ENCODE data around the gene AP1AR. TPM values are rescaled to one million over a fixed set of nuclear protein-coding genes. Genes with fewer than 3 reads are reported as not detected.
"Not testable (repeated sequence)": the region's sequence is repeated elsewhere in the genome, so short reads cannot be mapped to it uniquely, and the experiment has no call there.

Gene AP1AR
- total RNA-seq, 1 donor from 2014 or later, result 13.0 TPM

DNA sequence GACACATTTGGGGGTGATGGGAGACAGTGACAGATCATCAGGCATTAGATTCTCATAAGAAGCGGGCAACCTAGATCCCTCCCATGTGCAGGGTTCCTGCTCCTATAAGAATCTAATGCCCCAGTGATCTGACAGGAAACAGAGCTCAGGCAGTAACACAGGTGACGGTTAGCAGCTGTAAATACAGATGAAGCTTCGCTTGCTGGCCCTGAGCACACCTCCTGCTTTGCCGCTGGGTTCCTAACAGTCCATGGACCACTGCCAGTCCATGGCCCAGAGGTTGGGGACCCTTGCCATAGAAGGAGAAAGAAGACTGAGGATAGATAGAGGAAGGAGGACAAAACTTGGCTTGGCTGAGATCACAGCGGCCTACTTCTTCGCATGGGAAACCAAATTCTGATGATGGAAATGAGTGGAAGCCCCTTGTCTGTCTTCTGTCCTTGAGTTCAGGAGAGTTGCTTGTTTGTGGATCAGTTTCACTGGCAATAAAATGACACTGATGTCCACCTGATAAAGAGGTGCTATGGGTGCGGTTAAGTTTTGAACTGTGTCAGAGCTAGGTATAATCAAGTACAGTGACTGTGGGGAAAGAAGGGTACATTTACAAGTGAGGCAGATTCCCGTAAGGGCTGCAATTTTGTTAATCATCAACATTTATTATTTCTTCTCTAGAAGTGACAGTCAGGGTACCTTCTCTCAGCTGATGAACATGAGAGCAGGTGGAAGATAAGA is 55.8 kb downstream of the AP1AR start:
- no peaks in the 10 kb centered on the region for H3K36me3 ChIP-seq (ENCODE audit: control insufficient read depth in 3 of 3, insufficient read depth in 3 of 3, low read length in 3 of 3)
- no peak overlapping the region for H3K4me3 ChIP-seq (ENCODE audit: low read length in 3 of 3)
- no peak overlapping the region for H3K27ac ChIP-seq (ENCODE audit: low read depth, low read length)
- H3K27me3 ChIP-seq (ENCODE audit: control insufficient read depth in 3 of 3, insufficient read depth in 3 of 3, low read length in 3 of 3), result no peaks in the 10 kb centered on the region
- H3K9me3 ChIP-seq (ENCODE audit: control insufficient read depth in 3 of 3, low read length in 3 of 3), result no peaks in the 10 kb centered on the region
- peaks cover 4 to 14% (median 13%) of the 10 kb centered on the region in 3 donors for H3K4me1 ChIP-seq (ENCODE audit: control insufficient read depth in 3 of 3, insufficient read depth in 3 of 3, low read length in 3 of 3)
- no peak overlapping the region for H3K9ac ChIP-seq (ENCODE audit: low read depth in 1 of 3, low read length in 3 of 3)

- H3K9ac ChIP-seq (ENCODE audit: low read depth in 1 of 3, low read length in 3 of 3), result no peak overlapping the region
- H3K9me3 ChIP-seq (ENCODE audit: control insufficient read depth in 3 of 3, low read length in 3 of 3), result no peaks in the 10 kb centered on the region
- H3K27me3 ChIP-seq (ENCODE audit: control insufficient read depth in 3 of 3, insufficient read depth in 3 of 3, low read length in 3 of 3), result no peaks in the 10 kb centered on the region
- no peaks in the 10 kb centered on the region for H3K36me3 ChIP-seq (ENCODE audit: control insufficient read depth in 3 of 3, insufficient read depth in 3 of 3, low read length in 3 of 3)
- no peak overlapping the region for H3K27ac ChIP-seq (ENCODE audit: low read depth, low read length)
- peaks cover 4 to 14% (median 13%) of the 10 kb centered on the region in 3 donors for H3K4me1 ChIP-seq (ENCODE audit: control insufficient read depth in 3 of 3, insufficient read depth in 3 of 3, low read length in 3 of 3)
- no peak overlapping the region for H3K4me3 ChIP-seq (ENCODE audit: low read length in 3 of 3)
Observed at GRCh38 chr4:112288455-112288854, 56.9 kb downstream of the AP1AR start.

- Histone ChIP-seq H3K27ac (ENCODE audit: low read depth, low read length) (no peak overlapping the region), H3K9me3 (ENCODE audit: control insufficient read depth in 3 of 3, low read length in 3 of 3) (no peaks in the 10 kb centered on the region), H3K4me1 (ENCODE audit: control insufficient read depth in 3 of 3, insufficient read depth in 3 of 3, low read length in 3 of 3) (peaks cover 0 to 12% (median 11%) of the 10 kb centered on the region in 3 donors), H3K36me3 (ENCODE audit: control insufficient read depth in 3 of 3, insufficient read depth in 3 of 3, low read length in 3 of 3) (no peaks in the 10 kb centered on the region), H3K9ac (ENCODE audit: low read depth in 1 of 3, low read length in 3 of 3) (no peak overlapping the region), H3K4me3 (ENCODE audit: low read length in 3 of 3) (no peak overlapping the region), H3K27me3 (ENCODE audit: control insufficient read depth in 3 of 3, insufficient read depth in 3 of 3, low read length in 3 of 3) (no peaks in the 10 kb centered on the region)
Observed at GRCh38 chr4:112289407-112290253, 58.0 kb downstream of the AP1AR start.

DNA sequence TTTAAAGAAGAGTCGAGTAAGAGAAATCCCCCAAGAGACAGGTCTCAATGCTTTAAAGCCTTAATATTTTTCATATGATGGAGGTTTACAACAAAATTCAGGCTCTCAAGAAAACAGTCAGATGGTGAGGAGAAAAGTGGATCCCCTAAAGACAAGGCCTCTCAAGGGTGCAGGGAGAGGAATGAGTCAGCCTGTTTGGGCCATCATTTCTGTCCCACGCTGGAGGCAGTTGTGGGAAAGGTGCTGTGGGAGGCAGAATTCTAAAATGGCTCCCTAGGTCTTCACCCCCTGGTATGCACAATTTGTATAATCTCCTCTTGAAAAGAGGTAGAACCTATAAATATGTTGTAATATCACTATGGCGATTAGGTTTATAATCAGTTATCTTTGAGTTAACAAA is 58.8 kb downstream of the AP1AR start:
- no peaks in the 10 kb centered on the region for H3K9me3 ChIP-seq (ENCODE audit: control insufficient read depth in 3 of 3, low read length in 3 of 3)
- H3K9ac ChIP-seq (ENCODE audit: low read depth in 1 of 3, low read length in 3 of 3), result no peak overlapping the region
- peaks cover 0 to 7% (median 6%) of the 10 kb centered on the region in 3 donors for H3K4me1 ChIP-seq (ENCODE audit: control insufficient read depth in 3 of 3, insufficient read depth in 3 of 3, low read length in 3 of 3)
- H3K27ac ChIP-seq (ENCODE audit: low read depth, low read length), result no peak overlapping the region
- no peak overlapping the region for H3K4me3 ChIP-seq (ENCODE audit: low read length in 3 of 3)
- H3K36me3 ChIP-seq (ENCODE audit: control insufficient read depth in 3 of 3, insufficient read depth in 3 of 3, low read length in 3 of 3), result no peaks in the 10 kb centered on the region
- no peaks in the 10 kb centered on the region for H3K27me3 ChIP-seq (ENCODE audit: control insufficient read depth in 3 of 3, insufficient read depth in 3 of 3, low read length in 3 of 3)

DNA sequence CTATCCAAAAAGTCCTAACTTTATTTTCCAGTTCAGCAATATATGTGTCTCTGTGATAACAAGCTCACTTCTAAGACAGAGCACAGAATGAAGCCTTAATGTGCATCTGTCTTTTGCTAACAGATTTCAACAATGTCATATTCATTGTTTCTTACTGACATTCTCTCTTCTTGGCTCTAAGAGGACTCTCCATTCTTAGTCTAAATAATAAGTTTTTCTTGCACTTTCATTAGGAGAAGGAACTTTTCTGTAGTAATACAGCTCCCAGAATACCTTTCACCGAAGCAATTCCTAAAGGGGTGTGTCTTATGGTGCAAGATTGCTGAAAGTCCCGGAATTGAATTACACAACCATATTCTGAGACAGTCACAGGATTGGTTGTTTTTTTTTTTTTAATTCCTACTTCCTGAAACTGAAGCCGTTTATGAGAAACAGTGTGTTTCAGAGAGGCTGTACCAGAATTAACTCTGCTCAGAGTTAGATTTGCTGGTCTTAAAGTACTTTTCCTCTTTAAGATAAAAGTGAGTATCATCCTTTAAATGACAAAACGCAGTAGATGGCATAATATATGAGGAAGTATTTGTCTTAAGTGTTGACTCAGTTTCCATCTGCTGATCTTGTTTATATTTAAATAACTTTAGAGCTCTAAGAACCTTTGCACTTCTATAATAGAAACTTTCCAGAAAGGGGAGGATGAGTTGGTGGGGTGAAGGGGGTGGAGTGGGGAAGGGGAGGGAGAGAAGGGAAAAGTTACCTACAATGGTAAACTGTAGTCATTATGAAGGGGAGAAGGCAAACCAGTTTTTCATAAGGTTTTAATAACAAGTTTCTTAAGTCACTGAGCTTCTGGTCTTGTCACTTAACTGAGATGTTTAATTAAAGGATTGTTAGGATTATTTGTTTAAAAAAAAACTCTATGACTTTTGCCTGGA is 65.6 kb downstream of the AP1AR start, which contains the start of gene ALPK1:
ALPK1 (plus strand) TSS at position 421 of the 932 bp plus-strand sequence.
- Histone ChIP-seq H3K9me3 (ENCODE audit: control insufficient read depth in 3 of 3, low read length in 3 of 3) (no peaks in the 10 kb centered on the region), H3K27ac (ENCODE audit: low read depth, low read length) (peak within 1 kb of the TSS; percentile 82), H3K4me3 (ENCODE audit: low read length in 3 of 3) (peak within 1 kb of the TSS in 2 of 3 donors; percentile 62 to 64), H3K4me1 (ENCODE audit: control insufficient read depth in 3 of 3, insufficient read depth in 3 of 3, low read length in 3 of 3) (peaks cover 0 to 5% (median 0%) of the 10 kb centered on the region in 3 donors), H3K36me3 (ENCODE audit: control insufficient read depth in 3 of 3, insufficient read depth in 3 of 3, low read length in 3 of 3) (no peaks in the 10 kb centered on the region), H3K27me3 (ENCODE audit: control insufficient read depth in 3 of 3, insufficient read depth in 3 of 3, low read length in 3 of 3) (no peaks in the 10 kb centered on the region), H3K9ac (ENCODE audit: low read depth in 1 of 3, low read length in 3 of 3) (peak within 1 kb of the TSS; percentile 28 to 71 (median 63))

DNA sequence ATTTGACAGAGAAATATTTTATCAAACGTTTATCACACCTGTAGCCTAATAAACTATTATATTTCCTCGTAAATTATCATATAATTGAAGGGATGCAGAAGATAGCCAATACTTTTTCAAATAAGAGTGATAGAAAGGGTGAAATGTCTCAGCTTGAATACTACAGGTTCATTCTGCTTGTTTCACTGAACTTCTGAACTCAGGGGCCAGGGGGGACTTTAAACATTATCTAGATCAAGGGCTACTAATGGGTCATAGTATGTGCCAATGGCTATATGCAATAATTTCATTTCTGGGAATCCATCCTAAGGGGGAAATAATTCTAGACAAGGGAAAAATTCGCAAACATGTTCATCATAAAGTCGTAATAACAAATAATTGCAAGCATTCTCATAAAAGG is 68.1 kb downstream of the AP1AR start:
- H3K9me3 ChIP-seq (ENCODE audit: control insufficient read depth in 3 of 3, low read length in 3 of 3), result no peaks in the 10 kb centered on the region
- no peak overlapping the region for H3K4me3 ChIP-seq (ENCODE audit: low read length in 3 of 3)
- peaks cover 0 to 5% (median 0%) of the 10 kb centered on the region in 3 donors for H3K4me1 ChIP-seq (ENCODE audit: control insufficient read depth in 3 of 3, insufficient read depth in 3 of 3, low read length in 3 of 3)
- H3K27ac ChIP-seq (ENCODE audit: low read depth, low read length), result no peak overlapping the region
- no peak overlapping the region for H3K9ac ChIP-seq (ENCODE audit: low read depth in 1 of 3, low read length in 3 of 3)
- no peaks in the 10 kb centered on the region for H3K27me3 ChIP-seq (ENCODE audit: control insufficient read depth in 3 of 3, insufficient read depth in 3 of 3, low read length in 3 of 3)
- H3K36me3 ChIP-seq (ENCODE audit: control insufficient read depth in 3 of 3, insufficient read depth in 3 of 3, low read length in 3 of 3), result peaks cover 0 to 2% (median 0%) of the 10 kb centered on the region in 3 donors

GRCh38 chr4:112302320-112303274 is 71.0 kb downstream of the AP1AR start:
- no peak overlapping the region for H3K27ac ChIP-seq (ENCODE audit: low read depth, low read length)
- peaks cover 0 to 5% (median 0%) of the 10 kb centered on the region in 3 donors for H3K4me1 ChIP-seq (ENCODE audit: control insufficient read depth in 3 of 3, insufficient read depth in 3 of 3, low read length in 3 of 3)
- no peaks in the 10 kb centered on the region for H3K9me3 ChIP-seq (ENCODE audit: control insufficient read depth in 3 of 3, low read length in 3 of 3)

DNA sequence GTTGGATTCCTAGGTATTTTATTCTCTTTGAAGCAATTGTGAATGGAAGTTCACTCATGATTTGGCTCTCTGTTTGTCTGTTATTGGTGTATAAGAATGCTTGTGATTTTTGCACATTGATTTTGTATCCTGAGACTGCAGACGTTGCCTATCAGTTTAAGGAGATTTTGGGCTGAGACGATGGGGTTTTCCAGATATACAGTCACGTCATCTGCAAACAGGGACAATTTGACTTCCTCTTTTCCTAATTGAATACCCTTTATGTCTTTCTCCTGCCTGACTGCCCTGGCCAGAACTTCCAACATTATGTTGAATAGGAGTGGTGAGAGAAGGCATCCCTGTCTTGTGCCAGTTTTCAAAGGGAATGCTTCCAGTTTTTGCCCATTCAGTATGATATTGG is 73.9 kb downstream of the AP1AR start:
- H3K4me1 ChIP-seq (ENCODE audit: control insufficient read depth in 3 of 3, insufficient read depth in 3 of 3, low read length in 3 of 3); H3K9ac ChIP-seq (ENCODE audit: low read depth in 1 of 3, low read length in 3 of 3); H3K9me3 ChIP-seq (ENCODE audit: control insufficient read depth in 3 of 3, low read length in 3 of 3); H3K27ac ChIP-seq (ENCODE audit: low read depth, low read length); H3K36me3 ChIP-seq (ENCODE audit: control insufficient read depth in 3 of 3, insufficient read depth in 3 of 3, low read length in 3 of 3); H3K27me3 ChIP-seq (ENCODE audit: control insufficient read depth in 3 of 3, insufficient read depth in 3 of 3, low read length in 3 of 3); H3K4me3 ChIP-seq (ENCODE audit: low read length in 3 of 3): not testable (repeated sequence)

More at GRCh38 chr4:112302320-112303274, 71.0 kb downstream of the AP1AR start:
- Histone ChIP-seq H3K9ac (ENCODE audit: low read depth in 1 of 3, low read length in 3 of 3) (no peak overlapping the region), H3K27me3 (ENCODE audit: control insufficient read depth in 3 of 3, insufficient read depth in 3 of 3, low read length in 3 of 3) (no peaks in the 10 kb centered on the region), H3K36me3 (ENCODE audit: control insufficient read depth in 3 of 3, insufficient read depth in 3 of 3, low read length in 3 of 3) (peaks cover 0 to 2% (median 0%) of the 10 kb centered on the region in 3 donors), H3K4me3 (ENCODE audit: low read length in 3 of 3) (no peak overlapping the region)

Data from skeletal muscle tissue (tissue), 4 donors.